Activated naive CD8-positive, alpha-beta T cell treated with anti-CD3 and anti-CD28 coated beads for 36 hours (primary cell): ENCODE results near the gene KLHDC8A. TPM values are rescaled to one million over a fixed set of nuclear protein-coding genes. Genes with fewer than 3 reads are reported as not detected.

Source experiments
- DNase-seq: peaks from one replicate; pipeline ENCODE4 v3.0.0; 2021
- H3K27ac Mint-ChIP-seq: one replicate; pipeline ENCODE4 v1.8.0; 2022; ENCODE audit warnings: mild to moderate bottlenecking, moderate library complexity, mixed read lengths
- H3K27me3 Mint-ChIP-seq: one replicate; pipeline ENCODE4 v1.8.0; 2022; ENCODE audit warnings: mild to moderate bottlenecking, mixed read lengths
- H3K36me3 Mint-ChIP-seq: one replicate; pipeline ENCODE4 v1.8.0; 2021; ENCODE audit warnings: mild to moderate bottlenecking, mixed read lengths
- H3K4me1 Mint-ChIP-seq: one replicate; pipeline ENCODE4 v1.8.0; 2021; ENCODE audit warnings: mixed read lengths
- H3K4me3 Mint-ChIP-seq: one replicate; pipeline ENCODE4 v1.8.0; 2022; ENCODE audit warnings: mild to moderate bottlenecking, moderate library complexity, mixed read lengths
- H3K9me3 Mint-ChIP-seq: one replicate; pipeline ENCODE4 v1.8.0; 2022; ENCODE audit warnings: mixed read lengths
- total RNA-seq, 2 experiments: library from RNA; stranded (reverse); gene quantifications; one replicate each; pipeline ENCODE4 v1.2.3, GENCODE V29; 2021

Gene KLHDC8A
- total RNA-seq, 2 experiments from 2014 or later: not detected

DNA sequence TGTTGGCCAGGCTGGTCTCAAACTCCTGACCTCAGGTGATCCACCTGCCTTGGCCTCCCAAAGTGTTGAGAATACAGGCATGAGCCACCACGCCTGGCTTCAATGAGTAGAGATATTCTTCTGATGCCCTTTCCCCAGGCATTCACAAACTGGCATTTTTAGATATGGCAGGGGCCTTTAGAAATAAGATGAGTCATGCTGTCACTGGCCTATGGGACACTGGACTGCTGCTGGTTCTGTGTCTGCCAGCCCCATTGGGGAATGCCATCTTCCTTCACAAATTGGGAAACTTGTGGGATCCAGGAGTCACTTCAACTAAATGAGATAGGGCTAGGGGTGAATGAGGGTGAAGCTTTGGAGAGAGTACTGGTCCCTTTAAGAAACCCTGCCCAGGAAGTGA is 16.0 kb downstream of the KLHDC8A start:
- Mint-ChIP-seq H3K4me1 (peaks cover 12% of the 10 kb centered on the region), H3K9me3 (no peaks in the 10 kb centered on the region), H3K27ac (no peak overlapping the region), H3K4me3 (no peak overlapping the region), H3K36me3 (peaks cover 3% of the 10 kb centered on the region), H3K27me3 (peaks cover 34% of the 10 kb centered on the region)
- no peak for DNase-seq

DNA sequence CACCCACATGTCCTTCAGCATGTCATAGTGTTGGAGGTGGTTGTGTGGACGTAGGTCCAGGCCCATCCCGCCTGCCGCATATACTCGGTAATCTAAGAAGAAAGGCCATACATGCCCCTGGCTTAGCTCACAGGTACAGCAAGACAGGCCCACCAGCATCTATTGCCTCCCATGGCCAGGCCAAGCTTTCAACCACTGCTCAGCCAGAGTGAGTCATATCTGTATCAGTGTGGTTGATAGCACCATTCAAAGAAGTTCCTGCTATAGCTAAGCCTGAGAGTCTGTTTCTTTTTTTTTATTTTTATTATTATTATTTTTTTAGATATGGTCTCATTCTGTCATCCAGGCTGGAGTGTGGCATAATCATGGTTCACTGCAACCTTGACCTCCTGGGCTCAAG is 17.0 kb downstream of the KLHDC8A start:
- no peaks in the 10 kb centered on the region for H3K9me3 Mint-ChIP-seq
- H3K4me1 Mint-ChIP-seq: peaks cover 12% of the 10 kb centered on the region
- no peak overlapping the region for H3K27ac Mint-ChIP-seq
- H3K27me3 Mint-ChIP-seq: peaks cover 27% of the 10 kb centered on the region
- H3K36me3 Mint-ChIP-seq: peaks cover 3% of the 10 kb centered on the region
- no peak for DNase-seq
- H3K4me3 Mint-ChIP-seq: no peak overlapping the region

DNA sequence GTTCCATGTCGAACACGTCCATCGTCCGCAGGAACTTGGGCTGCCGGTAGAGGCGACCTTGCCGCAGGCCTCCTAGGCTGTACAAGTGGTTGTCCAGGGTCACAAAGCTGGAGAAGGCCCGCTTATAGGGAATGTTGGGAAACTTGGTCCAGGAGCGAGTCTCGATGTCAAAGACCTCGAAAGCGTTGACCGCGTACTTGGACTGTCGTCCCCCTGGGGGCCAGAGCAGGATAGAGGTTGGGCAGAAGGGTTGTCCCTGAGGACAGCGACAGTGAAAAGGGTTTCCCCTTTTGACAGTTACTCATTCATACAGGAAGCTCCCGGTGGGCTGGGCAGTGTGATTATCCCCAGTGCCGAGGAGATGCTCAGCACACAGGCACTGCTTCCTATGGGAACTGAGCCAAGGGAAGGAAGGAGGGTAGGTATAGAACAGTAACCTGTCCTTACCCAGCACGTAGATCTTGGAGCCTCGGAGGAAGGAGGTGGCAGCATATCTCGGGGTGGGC is 17.5 kb downstream of the KLHDC8A start:
- Mint-ChIP-seq H3K4me3 (no peak overlapping the region), H3K4me1 (peaks cover 8% of the 10 kb centered on the region), H3K27ac (no peak overlapping the region), H3K36me3 (peaks cover 3% of the 10 kb centered on the region), H3K9me3 (no peaks in the 10 kb centered on the region), H3K27me3 (peaks cover 22% of the 10 kb centered on the region)
- DNase-seq: no peak

DNA sequence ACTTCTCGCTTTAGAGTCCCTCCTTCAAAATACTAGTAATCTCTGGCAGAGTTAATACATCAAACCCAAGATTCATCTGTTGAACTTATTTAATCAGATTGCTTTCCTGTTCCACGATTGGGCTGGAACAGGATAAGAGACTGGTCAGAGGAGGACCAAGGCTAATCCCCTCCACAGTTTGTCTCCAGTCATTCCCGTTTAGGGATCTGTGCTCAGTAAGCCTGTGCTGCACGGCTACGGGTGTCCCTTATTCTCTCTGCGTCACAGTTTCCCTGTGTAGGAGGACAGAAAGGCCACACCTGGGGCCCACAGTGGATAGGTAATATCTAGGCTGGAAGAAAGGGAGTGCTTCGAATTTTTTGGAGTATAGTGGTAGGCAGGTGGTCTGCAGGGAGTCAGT is 18.7 kb downstream of the KLHDC8A start:
- H3K27me3 Mint-ChIP-seq: peaks cover 16% of the 10 kb centered on the region
- H3K9me3 Mint-ChIP-seq: no peaks in the 10 kb centered on the region
- H3K4me1 Mint-ChIP-seq: peaks cover 6% of the 10 kb centered on the region
- no peak for DNase-seq
- H3K36me3 Mint-ChIP-seq: peaks cover 3% of the 10 kb centered on the region
- H3K4me3 Mint-ChIP-seq: no peak overlapping the region
- H3K27ac Mint-ChIP-seq: no peak overlapping the region

DNA sequence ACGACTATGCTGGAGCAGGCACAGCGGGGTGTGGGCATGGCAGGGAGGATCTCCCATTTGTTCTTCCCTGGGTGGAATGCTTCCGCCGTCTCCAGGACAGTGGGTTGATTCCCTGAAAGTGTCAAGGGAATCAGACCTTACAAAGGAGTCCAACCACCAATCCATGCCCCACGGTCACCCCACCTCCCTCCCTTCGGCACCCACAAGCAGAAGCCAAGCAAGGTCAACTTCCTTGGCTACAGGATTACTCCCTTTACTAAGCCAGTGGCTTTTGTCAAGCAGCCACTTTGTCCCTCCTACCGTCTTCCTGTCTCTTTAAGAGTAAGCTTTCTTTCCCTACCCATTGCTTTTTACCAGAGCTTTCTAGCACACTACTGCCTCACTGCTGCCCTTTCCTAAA is 19.2 kb downstream of the KLHDC8A start:
- Mint-ChIP-seq H3K36me3 (peaks cover under 1% of the 10 kb centered on the region), H3K27ac (no peak overlapping the region), H3K4me3 (no peak overlapping the region), H3K9me3 (no peaks in the 10 kb centered on the region), H3K27me3 (peaks cover 11% of the 10 kb centered on the region), H3K4me1 (peaks cover 6% of the 10 kb centered on the region)
- no peak for DNase-seq

DNA sequence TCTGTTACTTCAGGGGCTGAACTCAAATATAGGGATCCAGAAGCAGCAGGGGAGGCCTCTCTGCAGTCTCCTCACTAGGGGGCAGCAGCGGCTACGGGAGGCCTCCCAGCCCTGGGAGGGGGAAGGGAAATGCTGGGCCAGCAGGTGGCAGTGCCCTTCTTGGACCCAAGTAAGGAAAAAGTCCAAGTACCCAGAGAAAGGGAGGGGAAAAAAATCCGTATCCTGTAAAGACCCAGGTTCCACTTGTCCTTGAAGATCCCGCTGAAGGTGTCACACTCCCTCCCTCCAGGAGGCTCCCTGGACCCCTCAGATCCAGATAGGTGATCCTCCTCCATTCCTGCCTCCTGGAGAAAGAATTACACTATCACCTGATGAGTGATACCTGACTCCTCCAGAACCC is 21.0 kb downstream of the KLHDC8A start:
- Mint-ChIP-seq H3K27ac (no peak overlapping the region), H3K4me3 (no peak overlapping the region), H3K36me3 (no peaks in the 10 kb centered on the region), H3K4me1 (peaks cover 4% of the 10 kb centered on the region), H3K27me3 (no peaks in the 10 kb centered on the region), H3K9me3 (no peaks in the 10 kb centered on the region)
- peak; percentile 77 for DNase-seq

DNA sequence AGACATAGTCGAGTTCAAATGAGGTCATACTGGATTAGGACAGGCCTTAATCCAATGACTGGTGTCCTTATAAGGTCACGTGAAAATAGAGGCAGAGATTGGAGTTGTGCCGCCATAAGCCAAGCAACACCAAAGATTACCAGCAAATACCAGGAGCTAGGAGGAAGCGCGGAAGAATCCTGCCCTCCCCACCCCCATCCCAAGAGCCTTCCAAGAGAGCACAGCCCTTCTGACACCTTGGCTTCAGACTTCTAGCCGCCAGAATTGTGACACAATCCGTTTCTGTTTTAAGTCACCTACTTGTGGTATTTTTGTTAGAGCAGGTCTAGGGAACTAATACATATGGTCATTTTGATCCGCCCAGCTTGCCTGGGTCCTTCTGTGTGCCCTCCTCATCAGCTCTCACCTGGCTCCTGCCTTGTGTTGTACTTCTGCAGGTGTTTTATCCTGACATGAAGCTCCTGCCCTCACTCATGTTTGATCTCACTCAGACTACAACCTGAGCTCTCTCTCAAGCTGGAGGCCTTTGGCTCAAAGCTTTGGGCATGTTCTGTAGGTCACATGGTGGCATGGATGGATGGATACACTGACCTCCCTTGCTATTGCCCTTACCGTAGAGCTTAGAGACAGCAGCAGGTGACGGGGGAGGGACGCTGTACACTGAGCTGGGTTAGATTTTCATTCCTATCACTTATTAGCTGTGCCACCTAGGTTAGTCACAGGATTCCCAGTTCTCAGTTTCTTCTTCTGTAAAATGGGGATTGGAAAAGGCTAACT is 24.5 kb downstream of the KLHDC8A start:
- peaks cover under 1% of the 10 kb centered on the region for H3K27me3 Mint-ChIP-seq

DNA sequence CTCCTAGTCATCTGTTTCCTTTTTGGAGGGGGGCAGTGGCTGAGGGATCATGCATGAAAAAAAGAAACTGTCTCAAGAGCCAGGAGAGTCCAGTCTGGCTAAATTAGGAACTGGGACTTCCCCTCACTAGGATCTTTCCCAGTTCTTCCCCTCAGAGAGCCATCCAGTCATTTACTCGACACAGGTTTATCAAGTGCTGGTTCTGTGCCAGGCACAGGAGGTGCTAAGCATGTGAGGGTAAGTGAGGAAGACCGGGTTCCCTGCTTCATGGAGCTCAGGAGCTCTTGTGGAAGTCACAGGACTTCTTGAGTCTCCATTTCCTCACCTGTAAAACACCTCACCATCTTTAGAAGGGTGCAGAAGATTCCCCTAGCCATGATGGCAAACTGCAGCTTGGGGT is 26.6 kb downstream of the KLHDC8A start:
- Mint-ChIP-seq H3K9me3 (no peaks in the 10 kb centered on the region), H3K27me3 (peaks cover 3% of the 10 kb centered on the region), H3K4me1 (peaks cover 6% of the 10 kb centered on the region), H3K27ac (no peak overlapping the region), H3K4me3 (no peak overlapping the region), H3K36me3 (no peaks in the 10 kb centered on the region)
- DNase-seq: no peak

More for the DNA sequence above, 24.5 kb downstream of the KLHDC8A start:
- Mint-ChIP-seq H3K4me1 (no peaks in the 10 kb centered on the region), H3K27ac (no peak overlapping the region), H3K36me3 (no peaks in the 10 kb centered on the region), H3K9me3 (no peaks in the 10 kb centered on the region), H3K4me3 (no peak overlapping the region)
- DNase-seq: no peak

DNA sequence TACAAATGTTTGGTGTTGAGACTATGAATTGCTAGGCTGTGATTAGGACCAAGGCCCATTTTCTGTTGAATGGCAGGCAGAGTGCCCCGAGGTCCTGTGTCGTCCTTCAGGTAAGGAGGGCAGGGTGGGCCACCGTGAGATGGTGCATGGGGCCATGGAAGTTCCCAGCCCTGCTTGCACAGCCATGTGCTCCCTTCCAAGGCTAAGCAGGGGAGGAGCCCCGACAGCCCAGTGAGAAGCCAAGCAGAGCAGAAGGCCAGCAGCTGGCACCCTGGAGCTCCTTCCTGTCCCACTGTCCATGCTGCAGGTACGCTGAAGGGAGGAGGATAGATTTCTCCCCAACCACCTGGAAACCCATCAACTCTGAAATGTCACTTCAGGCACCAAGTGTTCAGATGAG is 27.0 kb downstream of the KLHDC8A start:
- Mint-ChIP-seq H3K4me3 (no peak overlapping the region), H3K27ac (no peak overlapping the region), H3K9me3 (no peaks in the 10 kb centered on the region), H3K27me3 (peaks cover 3% of the 10 kb centered on the region), H3K4me1 (peaks cover 9% of the 10 kb centered on the region), H3K36me3 (no peaks in the 10 kb centered on the region)
- DNase-seq: no peak

DNA sequence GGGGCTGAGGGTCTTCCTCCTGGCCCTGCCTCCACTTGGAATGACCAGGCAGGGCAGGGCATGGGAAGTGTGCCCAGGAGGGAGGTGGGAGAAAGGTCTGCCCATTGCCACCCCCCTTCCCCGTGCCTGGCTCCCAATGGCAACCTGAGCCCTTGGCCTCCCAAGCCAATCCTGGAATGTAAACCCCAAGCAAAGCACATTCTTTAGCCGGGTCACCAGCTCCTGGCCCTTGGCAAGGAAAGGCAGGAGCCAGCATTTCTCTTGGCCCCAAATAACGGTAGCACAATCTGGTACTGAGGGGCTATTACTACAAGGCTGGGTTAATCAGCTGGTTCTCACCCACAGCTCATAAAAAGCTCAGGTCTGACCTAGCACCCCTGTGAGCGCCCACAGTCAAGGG is 28.2 kb downstream of the KLHDC8A start:
- H3K4me3 Mint-ChIP-seq: no peak overlapping the region
- H3K4me1 Mint-ChIP-seq: peaks cover 12% of the 10 kb centered on the region
- H3K27ac Mint-ChIP-seq: no peak overlapping the region
- no peak for DNase-seq
- H3K9me3 Mint-ChIP-seq: no peaks in the 10 kb centered on the region
- H3K36me3 Mint-ChIP-seq: no peaks in the 10 kb centered on the region
- H3K27me3 Mint-ChIP-seq: peaks cover 3% of the 10 kb centered on the region

DNA sequence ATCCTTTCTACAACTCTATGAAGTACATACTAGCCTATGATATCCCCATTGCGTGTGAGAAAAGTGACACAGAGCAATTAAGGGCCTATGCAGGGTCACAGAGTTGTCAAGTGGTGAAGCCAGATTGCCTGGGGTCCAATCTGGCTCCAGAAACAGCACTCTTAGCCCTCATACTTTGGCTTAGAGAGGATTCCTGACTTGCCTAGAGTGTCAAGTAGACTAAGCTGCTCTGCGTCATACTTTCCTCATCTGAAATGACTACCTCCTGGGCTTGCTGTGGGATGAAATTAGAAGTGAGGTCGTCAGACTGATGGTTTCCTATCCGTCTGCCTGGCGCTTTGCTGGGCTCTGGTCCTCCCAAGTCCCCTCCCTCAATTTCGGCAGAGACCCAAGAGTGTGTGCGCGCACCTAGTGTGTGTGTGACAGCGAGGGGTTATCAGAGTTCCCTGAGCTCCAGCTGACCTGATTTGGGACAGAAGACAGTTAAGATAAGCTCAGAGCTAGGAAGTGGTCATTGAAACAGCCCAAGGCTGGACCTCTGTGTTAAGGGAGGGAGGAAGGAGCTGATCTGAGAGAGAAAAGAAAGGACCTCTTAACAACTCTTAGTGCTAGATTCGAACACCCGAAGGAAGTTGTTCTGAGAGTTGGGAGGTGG is 29.8 kb downstream of the KLHDC8A start:
- Mint-ChIP-seq H3K9me3 (no peaks in the 10 kb centered on the region), H3K4me1 (peaks cover 15% of the 10 kb centered on the region), H3K27ac (no peak overlapping the region), H3K36me3 (no peaks in the 10 kb centered on the region), H3K27me3 (peaks cover 3% of the 10 kb centered on the region), H3K4me3 (no peak overlapping the region)
- no peak for DNase-seq

DNA sequence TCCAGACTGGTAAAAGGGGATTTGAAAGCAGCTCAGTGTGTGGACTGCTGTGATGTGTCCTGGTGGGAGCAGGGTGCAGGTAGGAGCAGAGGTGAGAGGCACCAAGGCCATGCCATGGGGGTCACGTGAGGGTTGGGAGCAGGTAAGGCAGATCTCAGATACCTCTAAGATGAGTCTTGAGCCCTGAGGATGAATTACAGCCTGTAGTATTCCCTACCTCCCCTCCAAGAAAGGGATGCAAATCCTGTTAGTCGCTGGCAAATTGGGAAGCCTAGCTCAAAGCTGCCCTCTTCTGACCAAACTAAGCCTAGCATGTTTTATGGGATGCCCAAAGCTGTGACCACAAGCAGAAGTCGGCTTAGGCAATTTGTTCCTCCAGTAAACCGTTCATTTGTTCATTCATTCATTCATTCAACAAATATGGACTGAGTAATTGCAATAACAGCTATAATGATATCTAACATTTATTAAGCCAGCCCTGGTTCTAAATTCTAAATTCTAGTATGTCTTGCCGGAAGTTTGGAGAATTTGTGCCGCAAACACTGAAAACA is 31.3 kb downstream of the KLHDC8A start:
- no peaks in the 10 kb centered on the region for H3K36me3 Mint-ChIP-seq
- no peak overlapping the region for H3K4me3 Mint-ChIP-seq
- H3K27ac Mint-ChIP-seq: no peak overlapping the region

DNA sequence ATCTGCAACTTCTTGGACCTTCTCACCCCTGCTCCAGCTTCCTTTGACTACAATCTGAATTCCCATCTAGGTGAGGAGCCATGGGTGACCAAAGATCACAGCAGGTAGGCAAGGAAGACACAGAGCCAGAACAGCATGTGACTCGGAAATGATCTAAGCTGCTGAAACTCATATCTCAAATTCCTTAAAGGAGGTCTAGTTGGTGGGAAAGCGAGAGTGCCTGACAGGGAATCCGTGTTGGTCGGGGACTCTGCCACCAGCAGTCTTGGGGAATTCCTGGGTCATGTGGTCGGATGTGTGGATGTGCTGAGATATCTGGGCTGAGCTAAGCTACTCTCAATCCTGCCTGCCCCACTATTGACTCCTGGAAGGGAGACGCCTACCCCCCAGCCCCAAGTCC is 31.9 kb downstream of the KLHDC8A start:
- no peak overlapping the region for H3K4me3 Mint-ChIP-seq
- no peak overlapping the region for H3K27ac Mint-ChIP-seq
- no peak for DNase-seq
- peaks cover 3% of the 10 kb centered on the region for H3K27me3 Mint-ChIP-seq
- H3K4me1 Mint-ChIP-seq: peaks cover 25% of the 10 kb centered on the region
- no peaks in the 10 kb centered on the region for H3K36me3 Mint-ChIP-seq
- H3K9me3 Mint-ChIP-seq: no peaks in the 10 kb centered on the region

More for the DNA sequence above, 31.3 kb downstream of the KLHDC8A start:
- peak; percentile 50 for DNase-seq
- Mint-ChIP-seq H3K4me1 (peaks cover 21% of the 10 kb centered on the region), H3K9me3 (no peaks in the 10 kb centered on the region), H3K27me3 (peaks cover 3% of the 10 kb centered on the region)

DNA sequence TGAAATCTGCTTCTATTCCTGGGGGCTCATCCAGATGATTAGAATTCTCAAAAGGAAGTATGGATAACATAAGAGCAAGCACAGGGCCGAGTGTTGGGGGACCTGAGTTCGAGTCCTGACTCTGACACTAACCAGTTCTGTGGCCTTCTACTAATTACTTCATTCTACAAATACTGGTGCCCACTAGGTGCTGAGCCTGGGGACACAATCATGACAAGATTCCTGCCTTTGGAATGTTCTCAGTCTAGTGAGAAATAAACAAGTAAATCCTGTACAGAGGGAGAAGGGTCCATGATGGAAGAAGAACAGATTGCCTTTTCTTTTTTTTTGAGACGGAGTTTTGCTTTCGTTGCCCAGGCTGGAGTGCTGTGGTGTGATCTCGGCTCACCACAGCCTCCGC is 32.9 kb downstream of the KLHDC8A start:
- H3K27ac Mint-ChIP-seq: no peak overlapping the region
- peaks cover 32% of the 10 kb centered on the region for H3K4me1 Mint-ChIP-seq
- no peak overlapping the region for H3K4me3 Mint-ChIP-seq
- H3K27me3 Mint-ChIP-seq: peaks cover 3% of the 10 kb centered on the region
- no peaks in the 10 kb centered on the region for H3K36me3 Mint-ChIP-seq
- no peaks in the 10 kb centered on the region for H3K9me3 Mint-ChIP-seq
- no peak for DNase-seq

DNA sequence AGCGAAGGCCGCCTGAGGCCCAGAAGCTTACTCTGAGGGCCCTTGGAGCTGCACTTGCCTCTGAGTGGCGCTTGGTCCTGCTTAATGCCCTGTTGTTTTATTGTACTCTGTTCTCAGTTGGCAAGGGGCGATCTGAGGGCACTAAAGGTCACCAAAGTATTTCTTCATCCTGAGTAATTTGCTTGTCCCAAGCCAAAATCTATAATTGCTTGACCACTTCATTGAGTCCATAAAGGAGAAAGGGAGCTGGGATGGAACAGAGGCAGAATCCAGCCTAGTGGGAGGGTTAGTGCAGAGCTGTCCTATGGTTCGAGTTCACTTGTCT is 34.8 kb downstream of the KLHDC8A start:
- Mint-ChIP-seq H3K9me3 (no peaks in the 10 kb centered on the region), H3K27ac (no peak overlapping the region), H3K4me3 (peak overlapping the region; percentile 35), H3K4me1 (peaks cover 49% of the 10 kb centered on the region), H3K27me3 (no peaks in the 10 kb centered on the region), H3K36me3 (no peaks in the 10 kb centered on the region)
- no peak for DNase-seq
